ENCODE data around the gene ADA.

ADA gene

DNA sequence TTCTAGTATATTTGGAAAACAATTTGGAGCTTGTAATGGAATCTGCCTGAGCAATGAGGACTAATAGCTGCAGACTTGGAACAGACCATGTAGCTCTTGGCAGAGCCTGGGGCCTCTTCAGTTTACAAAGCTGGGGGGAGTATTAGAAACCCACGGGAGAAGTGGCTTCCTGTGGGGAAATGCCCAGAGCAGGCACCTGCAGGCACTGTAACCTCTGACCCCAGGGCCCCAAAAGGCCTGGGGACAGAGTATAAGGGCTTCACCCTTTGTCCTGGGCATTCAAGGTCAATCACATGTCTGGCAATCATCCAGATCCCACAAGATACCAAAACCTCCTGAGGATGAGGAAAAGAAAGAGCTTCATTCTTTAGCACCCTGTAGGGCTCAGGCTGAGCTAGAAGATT is 49.7 kb downstream of the ADA start:
- Mint-ChIP-seq H3K4me3 (no peak overlapping the region), H3K9me3 (no peaks in the 10 kb centered on the region), H3K36me3 (no peaks in the 10 kb centered on the region), H3K4me1 (peaks cover 26% of the 10 kb centered on the region), H3K27ac (no peak overlapping the region), H3K27me3 (no peaks in the 10 kb centered on the region)
- CTCF ChIA-PET = interaction anchor here (0.6 to 0.7 kb wide), 4 partner anchors 9 to 437 kb away, joined by 3 to 5 read pairs (median 3); no protein-coding TSS in a partner anchor
- no peak for DNase-seq

DNA sequence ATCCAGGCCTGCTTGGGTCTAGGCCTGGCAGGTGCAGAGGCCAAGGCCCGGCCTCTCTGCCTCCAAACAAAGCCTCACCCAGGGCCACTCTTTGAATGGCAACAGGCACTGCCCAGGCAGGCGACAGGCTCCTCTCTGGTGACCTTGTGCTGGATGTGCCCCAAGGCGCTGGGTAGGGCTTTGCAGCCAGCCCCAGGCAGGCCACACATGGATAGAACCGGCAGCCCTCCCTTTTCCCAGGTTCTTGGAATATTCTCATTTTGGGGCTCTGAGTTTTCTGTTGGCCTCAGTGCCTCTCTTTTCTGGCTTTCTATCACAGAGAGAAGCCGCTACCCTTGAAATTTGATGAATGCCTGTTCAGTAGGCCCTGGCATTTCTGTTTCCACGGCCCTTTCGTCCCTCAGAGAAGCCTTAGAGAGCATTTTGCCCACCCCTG is 50.2 kb downstream of the ADA start:
- Mint-ChIP-seq H3K4me1 (peaks cover 26% of the 10 kb centered on the region), H3K27me3 (no peaks in the 10 kb centered on the region), H3K36me3 (no peaks in the 10 kb centered on the region), H3K4me3 (no peak overlapping the region), H3K27ac (no peak overlapping the region), H3K9me3 (no peaks in the 10 kb centered on the region)
- no peak for DNase-seq
- CTCF ChIA-PET = no interaction called here

DNA sequence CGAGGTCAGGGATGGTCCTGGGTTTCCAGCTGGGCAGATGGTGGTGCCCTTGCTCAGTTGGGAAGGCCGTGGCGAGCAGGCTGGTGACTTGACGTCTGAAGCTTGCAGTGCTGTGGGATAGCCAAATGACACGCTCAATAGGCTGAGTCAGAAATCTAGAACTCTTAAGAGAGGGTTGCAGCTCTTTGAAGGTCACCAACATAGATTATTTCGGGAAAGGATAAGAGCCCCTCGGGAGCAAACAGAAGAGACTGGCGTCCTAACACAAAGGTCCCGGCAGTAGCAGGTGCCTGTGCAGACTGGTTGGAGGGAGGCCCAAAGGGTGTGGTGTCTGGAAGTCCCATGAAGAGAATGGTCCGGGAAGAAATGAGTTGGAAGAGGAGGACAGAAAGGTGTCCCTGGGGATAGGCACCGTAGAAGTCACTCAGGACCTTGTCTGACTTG is 50.7 kb downstream of the ADA start:
- Mint-ChIP-seq H3K9me3 (no peaks in the 10 kb centered on the region), H3K4me3 (no peak overlapping the region), H3K27me3 (no peaks in the 10 kb centered on the region), H3K4me1 (peaks cover 26% of the 10 kb centered on the region), H3K27ac (no peak overlapping the region), H3K36me3 (no peaks in the 10 kb centered on the region)
- no peak for DNase-seq
- CTCF ChIA-PET = interaction anchor here (0.6 to 0.9 kb wide), 2 partner anchors 8 to 233 kb away, joined by 4 to 6 read pairs; no protein-coding TSS in a partner anchor

DNA sequence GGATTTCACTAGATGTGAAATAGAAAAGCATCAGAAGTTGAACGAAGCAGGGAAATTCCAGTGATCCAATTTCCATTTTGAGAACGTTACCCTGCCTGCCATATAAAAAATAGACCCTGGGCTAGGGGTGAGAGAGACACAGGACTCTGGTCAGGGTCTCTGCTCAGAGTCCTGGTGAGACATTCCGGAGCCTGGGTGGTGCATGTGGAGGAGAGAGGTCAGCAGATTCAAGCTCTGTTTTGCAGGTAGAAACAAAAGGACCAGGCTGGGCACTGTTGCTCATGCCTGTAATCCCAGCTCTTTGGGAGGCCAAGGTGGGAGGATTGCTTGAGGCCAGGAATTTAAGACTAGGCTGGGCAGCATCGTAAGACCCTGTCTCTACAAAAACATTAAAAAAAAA is 51.2 kb downstream of the ADA start:
- H3K9me3 Mint-ChIP-seq = no peaks in the 10 kb centered on the region
- DNase-seq = no peak
- CTCF ChIA-PET = interaction anchor here (0.6 to 1.0 kb wide), 3 partner anchors 9 to 233 kb away, joined by 3 to 6 read pairs (median 4); no protein-coding TSS in a partner anchor
- H3K27me3 Mint-ChIP-seq = no peaks in the 10 kb centered on the region
- H3K4me3 Mint-ChIP-seq = no peak overlapping the region
- H3K36me3 Mint-ChIP-seq = no peaks in the 10 kb centered on the region
- peaks cover 26% of the 10 kb centered on the region for H3K4me1 Mint-ChIP-seq
- no peak overlapping the region for H3K27ac Mint-ChIP-seq

DNA sequence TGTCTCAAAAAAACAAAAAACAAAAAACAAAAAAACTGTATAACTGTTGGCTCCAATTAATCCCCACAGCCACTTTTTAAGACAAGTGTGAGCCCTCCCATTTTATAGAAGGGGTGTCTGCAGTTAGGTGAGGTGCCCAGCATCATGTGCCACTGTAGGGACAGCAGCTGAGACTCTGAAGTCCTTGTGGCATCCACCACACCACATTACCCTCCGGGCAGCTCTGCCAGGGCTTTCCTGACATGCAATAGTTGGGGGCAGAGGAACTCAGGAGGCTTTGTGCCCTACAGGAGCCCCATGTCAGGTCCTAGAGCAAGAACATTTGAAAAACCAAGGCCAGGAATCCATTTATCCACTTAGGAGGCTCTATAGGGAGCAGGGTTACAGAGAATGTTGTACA is 51.8 kb downstream of the ADA start:
- no peak overlapping the region for H3K4me3 Mint-ChIP-seq
- H3K27ac Mint-ChIP-seq = no peak overlapping the region
- H3K36me3 Mint-ChIP-seq = no peaks in the 10 kb centered on the region

DNA sequence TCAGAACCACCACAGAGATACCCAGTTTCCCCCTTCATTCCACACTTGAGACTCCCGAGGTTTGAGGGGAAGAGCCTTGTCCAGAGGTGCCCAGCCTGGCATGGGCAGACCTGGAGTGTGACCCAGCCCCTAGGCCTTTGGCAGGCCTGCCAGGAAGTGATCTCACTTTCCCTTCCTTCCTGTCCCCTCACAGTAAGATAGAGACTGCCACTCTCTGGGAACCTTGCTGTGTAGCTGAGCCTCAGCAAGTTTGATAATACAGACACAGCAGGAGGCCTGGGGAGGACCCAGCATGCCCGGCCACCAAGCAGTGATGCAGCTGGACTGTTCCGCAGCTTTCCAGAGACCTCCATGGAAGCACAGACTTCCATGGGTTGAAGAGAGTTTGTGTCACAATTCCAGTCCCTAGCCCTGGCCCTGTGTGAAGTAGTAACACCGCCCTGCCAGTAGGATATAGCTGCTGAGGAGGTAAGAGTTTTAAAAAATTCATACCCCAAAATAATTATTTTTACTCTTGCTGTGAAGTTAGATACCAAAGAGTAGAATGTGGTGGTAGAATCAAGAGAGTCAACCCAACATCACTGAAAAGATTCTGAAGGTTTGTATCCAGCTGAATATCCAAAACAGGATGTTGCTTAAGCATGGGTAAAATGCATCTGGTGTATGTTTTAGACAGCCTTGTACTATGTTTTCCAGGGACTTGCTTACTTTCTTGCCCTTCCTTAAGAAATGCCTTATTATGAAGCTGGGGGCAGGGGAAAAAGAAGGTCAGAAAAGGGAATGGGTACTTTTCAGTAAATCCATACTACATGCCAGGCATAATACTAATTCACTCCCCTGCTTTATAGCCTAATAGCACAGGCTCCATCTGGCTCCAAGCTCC is 52.8 kb downstream of the ADA start:
- no peaks in the 10 kb centered on the region for H3K27me3 Mint-ChIP-seq
- H3K4me1 Mint-ChIP-seq = peaks cover 26% of the 10 kb centered on the region
- H3K9me3 Mint-ChIP-seq = no peaks in the 10 kb centered on the region
- peak overlapping the region; percentile 74 for H3K27ac Mint-ChIP-seq
- H3K36me3 Mint-ChIP-seq = no peaks in the 10 kb centered on the region
- H3K4me3 Mint-ChIP-seq = peak overlapping the region; percentile 67
- peak; percentile 36 for DNase-seq
- CTCF ChIA-PET = interaction anchor here (0.6 to 2.7 kb wide), 11 partner anchors 11 to 382 kb away, joined by 3 to 25 read pairs (median 3); partner anchors contain the start of genes SERINC3 and TTPAL

More for the DNA sequence above, 51.8 kb downstream of the ADA start:
- H3K9me3 Mint-ChIP-seq = no peaks in the 10 kb centered on the region
- H3K4me1 Mint-ChIP-seq = peaks cover 26% of the 10 kb centered on the region
- H3K27me3 Mint-ChIP-seq = no peaks in the 10 kb centered on the region
- CTCF ChIA-PET = interaction anchor here (1.0 to 2.7 kb wide), 3 partner anchors 10 to 383 kb away, joined by 3 to 25 read pairs (median 5); no protein-coding TSS in a partner anchor
- no peak for DNase-seq

DNA sequence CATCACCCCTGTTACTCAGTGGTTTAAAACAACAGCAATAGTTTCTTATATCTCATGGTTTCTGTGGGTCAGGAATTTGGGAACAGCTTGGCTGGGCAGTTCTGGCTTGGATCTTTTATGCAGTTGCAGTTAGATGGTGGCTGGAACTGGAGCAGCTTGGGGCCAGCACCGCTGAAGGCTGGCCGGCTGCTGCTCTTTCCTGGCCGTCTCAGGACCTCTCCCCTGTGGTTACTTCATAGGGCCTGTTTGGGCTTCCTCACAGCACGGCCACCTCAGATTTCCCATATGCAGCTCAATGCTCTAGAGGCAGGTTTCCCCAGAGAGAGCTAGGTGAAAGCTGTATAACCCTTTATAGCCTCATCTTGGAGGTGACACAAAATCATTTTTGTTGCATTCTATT is 53.6 kb downstream of the ADA start:
- Mint-ChIP-seq H3K36me3 (no peaks in the 10 kb centered on the region), H3K9me3 (no peaks in the 10 kb centered on the region), H3K4me3 (no peak overlapping the region), H3K4me1 (peaks cover 26% of the 10 kb centered on the region), H3K27ac (peak overlapping the region; percentile 74), H3K27me3 (no peaks in the 10 kb centered on the region)
- CTCF ChIA-PET = interaction anchor here (0.8 to 2.7 kb wide), 8 partner anchors 11 to 381 kb away, joined by 3 to 25 read pairs (median 4); partner anchors contain the start of gene SERINC3
- DNase-seq = no peak

DNA sequence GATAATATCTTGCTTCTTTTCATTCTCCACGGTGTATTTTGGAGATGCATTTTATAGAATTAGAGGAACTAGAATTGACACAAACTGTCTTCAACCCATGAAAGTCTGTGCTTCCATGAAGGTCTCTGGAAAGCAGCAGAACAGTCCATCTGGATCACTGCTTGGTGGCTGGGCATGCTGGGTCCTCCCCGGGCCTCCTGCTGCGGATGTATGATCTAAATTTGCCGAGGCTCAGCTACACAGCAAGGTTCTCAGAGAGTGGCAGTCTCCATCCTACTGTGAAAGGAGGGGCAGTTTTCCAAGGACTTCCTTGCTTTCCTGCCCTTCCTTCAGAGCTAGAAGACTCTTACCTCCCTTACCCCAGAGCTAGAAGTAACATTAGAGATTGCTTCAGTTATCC is 54.0 kb downstream of the ADA start:
- H3K27ac Mint-ChIP-seq = no peak overlapping the region

DNA sequence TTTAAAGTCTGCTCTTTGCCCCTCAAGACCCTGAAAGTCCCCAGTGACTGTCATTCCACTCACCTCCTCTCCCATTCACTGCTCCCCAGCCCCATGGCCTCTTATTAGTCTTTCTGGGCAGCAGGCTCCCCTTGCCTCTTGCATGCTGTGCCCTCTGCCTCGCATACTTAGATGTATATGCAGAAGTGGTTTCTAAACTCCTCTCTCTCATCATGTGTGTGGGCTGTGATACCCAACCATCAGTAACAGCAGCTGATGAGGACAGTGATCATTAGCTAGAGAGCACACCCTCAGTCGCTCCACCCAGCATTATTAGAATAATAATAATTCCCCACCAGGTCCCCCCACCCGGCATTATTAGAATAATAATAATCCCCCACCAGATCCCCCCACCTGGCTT is 54.6 kb downstream of the ADA start:
- Mint-ChIP-seq H3K4me1 (peaks cover 26% of the 10 kb centered on the region), H3K9me3 (no peaks in the 10 kb centered on the region), H3K27me3 (peaks cover 4% of the 10 kb centered on the region), H3K36me3 (no peaks in the 10 kb centered on the region), H3K27ac (no peak overlapping the region), H3K4me3 (no peak overlapping the region)
- no peak for DNase-seq
- CTCF ChIA-PET = interaction anchor here (0.6 to 0.8 kb wide), 2 partner anchors 11 to 12 kb away, joined by 3 to 4 read pairs; no protein-coding TSS in a partner anchor

More for the DNA sequence above, 54.0 kb downstream of the ADA start:
- Mint-ChIP-seq H3K4me1 (peaks cover 26% of the 10 kb centered on the region), H3K4me3 (no peak overlapping the region), H3K9me3 (no peaks in the 10 kb centered on the region), H3K36me3 (no peaks in the 10 kb centered on the region), H3K27me3 (no peaks in the 10 kb centered on the region)
- no peak for DNase-seq
- CTCF ChIA-PET = interaction anchor here (0.6 to 2.7 kb wide), 5 partner anchors 11 to 76 kb away, joined by 3 to 25 read pairs (median 3); partner anchors contain the start of gene SERINC3

DNA sequence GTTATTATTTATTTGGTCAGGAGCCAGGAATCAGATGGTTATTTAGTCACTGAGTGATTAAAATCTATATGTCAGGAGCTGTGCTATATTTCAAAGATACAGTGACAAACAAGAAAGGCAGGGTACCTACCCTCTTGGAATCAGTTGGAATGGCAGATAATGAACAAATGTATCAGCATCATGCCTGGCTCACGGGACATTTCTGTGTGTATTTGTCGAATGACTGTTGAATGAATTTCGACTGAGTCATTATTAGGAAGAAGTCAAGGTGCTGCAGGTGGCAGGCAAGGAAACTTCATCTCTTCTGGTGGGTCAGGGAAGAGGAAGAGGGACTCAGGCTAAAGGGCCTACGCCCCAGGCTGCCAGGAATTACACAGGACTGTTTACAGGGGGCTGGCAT is 55.5 kb downstream of the ADA start:
- H3K9me3 Mint-ChIP-seq = no peaks in the 10 kb centered on the region
- no peaks in the 10 kb centered on the region for H3K36me3 Mint-ChIP-seq
- H3K27ac Mint-ChIP-seq = no peak overlapping the region
- peaks cover 22% of the 10 kb centered on the region for H3K4me1 Mint-ChIP-seq
- CTCF ChIA-PET = no interaction called here
- H3K27me3 Mint-ChIP-seq = peaks cover 7% of the 10 kb centered on the region
- H3K4me3 Mint-ChIP-seq = no peak overlapping the region
- no peak for DNase-seq

DNA sequence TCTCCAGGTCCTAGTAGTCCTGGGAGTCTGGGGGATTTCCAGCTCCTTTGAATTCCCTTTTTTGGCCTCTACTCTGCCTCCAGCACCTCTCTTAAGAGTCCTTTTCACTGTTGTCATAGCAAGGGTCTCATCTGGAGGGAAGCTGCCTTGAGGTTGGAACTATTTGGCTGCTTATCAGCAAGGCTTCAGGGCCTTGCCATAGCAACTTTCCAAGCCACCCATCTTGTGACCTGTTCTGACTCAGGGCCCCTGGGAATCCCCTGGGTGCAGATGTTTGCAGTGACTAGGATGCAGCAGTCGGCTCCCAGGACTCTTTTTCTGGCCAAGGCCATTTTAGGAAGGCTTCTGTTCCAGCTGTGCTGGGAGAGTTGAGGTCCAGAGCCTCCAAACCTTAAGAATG is 56.8 kb downstream of the ADA start:
- H3K4me3 Mint-ChIP-seq = no peak overlapping the region
- no peaks in the 10 kb centered on the region for H3K9me3 Mint-ChIP-seq
- no peak for DNase-seq
- peaks cover 16% of the 10 kb centered on the region for H3K4me1 Mint-ChIP-seq
- H3K27me3 Mint-ChIP-seq = peaks cover 8% of the 10 kb centered on the region
- CTCF ChIA-PET = interaction anchor here (2.2 kb wide), 1 partner anchor 15 kb away, joined by 7 read pairs; no protein-coding TSS in a partner anchor
- H3K27ac Mint-ChIP-seq = no peak overlapping the region
- H3K36me3 Mint-ChIP-seq = no peaks in the 10 kb centered on the region

DNA sequence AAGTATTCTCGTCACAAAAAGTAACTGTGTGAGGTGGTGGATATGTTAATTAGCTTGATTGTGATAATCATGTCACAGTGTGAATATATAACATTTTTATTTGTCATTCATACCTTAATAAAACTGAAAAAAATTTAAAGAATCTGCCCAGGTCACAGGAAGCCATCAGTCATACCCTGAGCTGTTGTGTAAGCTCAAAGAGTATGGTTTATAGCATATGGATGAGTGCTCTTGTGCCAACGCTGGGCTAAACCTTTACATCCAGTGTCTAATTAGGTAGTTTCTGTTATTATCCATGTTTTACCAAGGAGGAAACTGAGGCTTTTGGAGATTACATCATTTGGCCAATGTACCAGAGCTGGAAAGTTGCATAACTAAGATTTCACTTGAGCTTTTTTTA is 57.7 kb downstream of the ADA start:
- H3K9me3 Mint-ChIP-seq = no peaks in the 10 kb centered on the region
- H3K27ac Mint-ChIP-seq = no peak overlapping the region
- peaks cover 10% of the 10 kb centered on the region for H3K4me1 Mint-ChIP-seq
- DNase-seq = no peak
- H3K4me3 Mint-ChIP-seq = no peak overlapping the region
- peaks cover 8% of the 10 kb centered on the region for H3K27me3 Mint-ChIP-seq
- no peaks in the 10 kb centered on the region for H3K36me3 Mint-ChIP-seq
- CTCF ChIA-PET = interaction anchor here (0.5 to 2.2 kb wide), 3 partner anchors 16 to 118 kb away, joined by 4 to 7 read pairs (median 4); partner anchors contain the start of gene TTPAL

DNA sequence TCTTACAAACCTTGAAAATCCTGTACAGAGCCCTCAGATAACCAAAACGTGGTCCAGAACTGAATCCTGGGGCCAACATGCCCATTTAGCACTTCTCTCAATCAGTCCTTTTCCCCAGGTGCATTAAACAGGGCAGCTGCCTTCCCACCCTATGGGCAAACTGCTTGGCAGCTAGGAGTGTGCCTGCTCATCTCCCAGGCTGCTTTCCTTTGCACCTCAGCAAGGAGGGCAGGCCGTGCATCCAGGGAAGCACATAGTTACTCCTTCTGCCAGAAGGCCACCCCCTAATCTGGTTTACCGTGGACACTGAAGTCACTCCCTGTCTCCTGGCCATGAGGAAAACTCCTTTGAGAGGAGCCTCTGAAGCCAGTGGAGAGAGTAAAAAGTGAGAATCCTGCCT is 59.1 kb downstream of the ADA start:
- CTCF ChIA-PET = interaction anchor here (1.6 to 1.7 kb wide), 2 partner anchors 18 to 375 kb away, joined by 5 read pairs; no protein-coding TSS in a partner anchor
- Mint-ChIP-seq H3K36me3 (no peaks in the 10 kb centered on the region), H3K9me3 (no peaks in the 10 kb centered on the region), H3K4me3 (no peak overlapping the region), H3K27ac (no peak overlapping the region), H3K4me1 (no peaks in the 10 kb centered on the region), H3K27me3 (peaks cover 11% of the 10 kb centered on the region)
- DNase-seq = no peak

DNA sequence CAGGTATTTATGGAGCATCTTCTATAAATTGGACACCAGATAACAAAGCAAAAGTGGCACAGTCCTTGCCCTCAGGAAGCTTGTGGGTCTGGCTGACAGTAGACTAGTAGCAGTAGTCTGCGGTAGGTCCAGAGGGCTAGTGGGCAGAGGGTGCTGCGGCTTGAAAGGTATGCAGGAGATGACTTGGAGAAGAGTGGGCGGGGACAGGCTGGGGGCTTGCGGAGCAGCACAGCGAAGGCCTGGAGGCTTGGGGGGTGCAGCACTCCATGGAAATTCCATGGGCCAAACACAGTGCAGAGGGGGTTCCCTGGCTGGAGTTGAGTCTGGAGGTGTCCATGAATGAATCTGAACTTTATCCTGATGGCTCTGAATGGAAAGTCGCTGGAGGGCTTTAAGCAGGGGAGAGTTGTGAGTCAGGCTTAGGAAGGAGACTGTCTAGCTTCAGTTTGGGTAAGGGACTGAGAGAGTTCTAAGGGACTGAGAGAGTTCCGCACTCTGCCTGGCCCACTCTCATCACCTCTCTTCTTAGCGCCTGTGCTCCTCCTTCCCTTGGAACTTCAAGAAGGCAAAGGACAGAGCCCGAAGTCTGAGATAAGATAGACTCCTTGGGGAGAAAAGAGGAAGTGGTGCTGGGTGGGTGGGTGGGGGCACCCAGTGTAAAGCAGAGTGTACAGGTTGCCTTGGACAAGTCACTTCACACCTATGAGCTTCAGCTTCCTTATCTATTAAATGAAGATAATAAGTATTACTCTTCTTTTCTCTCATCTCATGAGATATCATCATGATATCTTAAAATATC is 60.3 kb downstream of the ADA start:
- Mint-ChIP-seq H3K4me3 (no peak overlapping the region), H3K9me3 (no peaks in the 10 kb centered on the region), H3K27ac (no peak overlapping the region), H3K27me3 (peaks cover 11% of the 10 kb centered on the region), H3K36me3 (no peaks in the 10 kb centered on the region), H3K4me1 (no peaks in the 10 kb centered on the region)
- CTCF ChIA-PET = interaction anchor here (1.6 to 1.7 kb wide), 2 partner anchors 19 to 374 kb away, joined by 5 read pairs; no protein-coding TSS in a partner anchor
- DNase-seq = no peak

All from activated naive CD4-positive, alpha-beta T cell treated with anti-CD3 and anti-CD28 coated beads, Interleukin-2, amount 10 ng/mL, durations not matched to agents 7 days and 5 days (primary cell).